ENCODE data around the gene DLG2.

Gene DLG2

GRCh38 chr11:83410605-83411565 is 2216.3 kb downstream of the DLG2 start:
- no peak for DNase-seq (ENCODE audit: low read depth in 2 of 2)

- DNase-seq (ENCODE audit: low read depth in 2 of 2): no peak
These were observed 2217.3 kb downstream of the DLG2 start for GRCh38 chr11:83409891-83410290.

GRCh38 chr11:83409476-83409875 is 2217.7 kb downstream of the DLG2 start:
- DNase-seq (ENCODE audit: low read depth in 2 of 2): no peak

GRCh38 chr11:83408946-83409345 is 2218.2 kb downstream of the DLG2 start:
- no peak for DNase-seq (ENCODE audit: low read depth in 2 of 2)

Data from activated CD4-positive, alpha-beta T cell treated with anti-CD3 and anti-CD28 coated beads for 24 hours (primary cell).